DND-41 (cell line): ENCODE data around the gene LONRF3.

ENCODE experiments used
- ATAC-seq: fragments of 200-7000 bp; cut with Tn5 transposase; 3 replicates; pipeline ENCODE4 v1.9.1; 2021; ENCODE audit warnings: low read depth; ENCODE audit not compliant: insufficient read depth
- DNase-seq: peaks from one replicate; pipeline ENCODE4 v3.0.0-alpha.2; 2020
- H2AFZ ChIP-seq: 2 replicates; pipeline ENCODE4 v1.6.0; 2012; ENCODE audit warnings: low read depth, low read length
- H3K27ac ChIP-seq: 2 replicates; pipeline ENCODE4 v1.5.1; 2012; ENCODE audit warnings: low read length, inconsistent platforms
- H3K27me3 ChIP-seq: fragments of 200-600 bp; sonication (generic); 2 replicates; pipeline ENCODE4 v1.6.0; 2012; ENCODE audit warnings: low read length, mild to moderate bottlenecking, inconsistent platforms; ENCODE audit not compliant: insufficient read depth, poor library complexity
- H3K36me3 ChIP-seq: 2 replicates; pipeline ENCODE4 v1.5.1; 2012; ENCODE audit warnings: low read length, inconsistent platforms; ENCODE audit not compliant: insufficient read depth
- H3K4me1 ChIP-seq: 2 replicates; pipeline ENCODE4 v1.5.1; 2012; ENCODE audit warnings: mild to moderate bottlenecking, low read length; ENCODE audit not compliant: insufficient read depth
- H3K4me2 ChIP-seq: 2 replicates; pipeline ENCODE4 v1.6.0; 2012; ENCODE audit warnings: mild to moderate bottlenecking, moderate library complexity, low read length, inconsistent platforms; ENCODE audit not compliant: insufficient read depth
- H3K4me3 ChIP-seq, 2 experiments: fragments of 200-600 bp in 1 of 2; shearing (Covaris generic) in 1 of 2; 2 replicates each; pipeline ENCODE4 v1.5.1; 2012 to 2016; ENCODE audit warnings: inconsistent platforms in 2 of 2, low read length in 2 of 2, mild to moderate bottlenecking in 2 of 2, low read depth in 1 of 2, moderate library complexity in 1 of 2
- H3K79me2 ChIP-seq: 2 replicates; pipeline ENCODE4 v1.6.0; 2012; ENCODE audit warnings: low read length, inconsistent platforms; ENCODE audit not compliant: insufficient read depth
- H3K9ac ChIP-seq: 2 replicates; pipeline ENCODE4 v1.6.0; 2012; ENCODE audit warnings: low read depth, mild to moderate bottlenecking, inconsistent platforms, low read length, moderate library complexity
- H3K9me3 ChIP-seq: 2 replicates; pipeline ENCODE4 v1.5.1; 2012; ENCODE audit warnings: low read length, moderate library complexity, mild to moderate bottlenecking, inconsistent platforms; ENCODE audit not compliant: insufficient read depth, severe bottlenecking
- H4K20me1 ChIP-seq: 2 replicates; pipeline ENCODE4 v1.6.0; 2012; ENCODE audit warnings: low read length; ENCODE audit not compliant: insufficient read depth
- EZH2 ChIP-seq: IDR thresholded peaks from 3 replicates; pipeline ENCODE4 v1.6.1; 2012; ENCODE audit warnings: borderline replicate concordance, low read depth, mild to moderate bottlenecking, moderate library complexity, low read length, inconsistent platforms; ENCODE audit not compliant: severe bottlenecking
- TF ChIP-seq, protein P1 (sequence below): IDR thresholded peaks from 2 replicates; pipeline ENCODE4 v1.5.1; 2012; ENCODE audit warnings: borderline replicate concordance, low read length, moderate library complexity, mild to moderate bottlenecking; ENCODE audit not compliant: poor library complexity, severe bottlenecking; ENCODE audit errors: extremely low read depth

Gene LONRF3

DNA sequence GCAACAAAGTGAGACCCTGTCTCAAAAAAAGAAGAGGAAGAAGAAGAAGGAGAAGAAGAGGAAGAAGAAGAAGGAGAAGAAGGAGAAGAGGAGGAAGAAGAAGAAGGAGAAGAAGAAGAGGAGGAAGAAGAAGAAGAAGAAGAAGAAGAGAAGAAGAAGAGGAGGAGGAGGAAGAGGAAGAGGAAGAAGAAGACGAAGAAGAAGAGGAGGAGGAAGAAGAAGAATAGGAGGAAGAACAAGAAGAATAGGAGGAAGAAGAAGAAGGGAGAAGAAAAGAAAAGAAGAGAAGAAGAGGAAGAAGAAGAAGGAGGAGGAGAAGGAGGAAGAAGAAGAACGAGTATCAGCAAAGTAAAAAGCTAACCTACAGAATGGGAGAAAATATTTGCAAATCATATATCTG, 33.3 kb upstream of the LONRF3 start:
- no peak overlapping the region for H3K4me2 ChIP-seq
- H4K20me1 ChIP-seq, result no peaks in the 10 kb centered on the region
- H3K27me3 ChIP-seq, result no peaks in the 10 kb centered on the region
- no peak for ATAC-seq
- H3K27ac ChIP-seq, result no peak overlapping the region
- DNase-seq, result no peak
- TF ChIP-seq, protein P1, sequence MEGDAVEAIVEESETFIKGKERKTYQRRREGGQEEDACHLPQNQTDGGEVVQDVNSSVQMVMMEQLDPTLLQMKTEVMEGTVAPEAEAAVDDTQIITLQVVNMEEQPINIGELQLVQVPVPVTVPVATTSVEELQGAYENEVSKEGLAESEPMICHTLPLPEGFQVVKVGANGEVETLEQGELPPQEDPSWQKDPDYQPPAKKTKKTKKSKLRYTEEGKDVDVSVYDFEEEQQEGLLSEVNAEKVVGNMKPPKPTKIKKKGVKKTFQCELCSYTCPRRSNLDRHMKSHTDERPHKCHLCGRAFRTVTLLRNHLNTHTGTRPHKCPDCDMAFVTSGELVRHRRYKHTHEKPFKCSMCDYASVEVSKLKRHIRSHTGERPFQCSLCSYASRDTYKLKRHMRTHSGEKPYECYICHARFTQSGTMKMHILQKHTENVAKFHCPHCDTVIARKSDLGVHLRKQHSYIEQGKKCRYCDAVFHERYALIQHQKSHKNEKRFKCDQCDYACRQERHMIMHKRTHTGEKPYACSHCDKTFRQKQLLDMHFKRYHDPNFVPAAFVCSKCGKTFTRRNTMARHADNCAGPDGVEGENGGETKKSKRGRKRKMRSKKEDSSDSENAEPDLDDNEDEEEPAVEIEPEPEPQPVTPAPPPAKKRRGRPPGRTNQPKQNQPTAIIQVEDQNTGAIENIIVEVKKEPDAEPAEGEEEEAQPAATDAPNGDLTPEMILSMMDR, result no peak
- TF ChIP-seq EZH2, result no peak
- no peak overlapping the region for H3K9ac ChIP-seq
- H3K9me3 ChIP-seq, result no peaks in the 10 kb centered on the region
- no peak overlapping the region for H3K4me3 ChIP-seq
- H2AFZ ChIP-seq, result no peak overlapping the region
- H3K4me1 ChIP-seq, result no peaks in the 10 kb centered on the region
- H3K79me2 ChIP-seq, result no peaks in the 10 kb centered on the region
- no peaks in the 10 kb centered on the region for H3K36me3 ChIP-seq

DNA sequence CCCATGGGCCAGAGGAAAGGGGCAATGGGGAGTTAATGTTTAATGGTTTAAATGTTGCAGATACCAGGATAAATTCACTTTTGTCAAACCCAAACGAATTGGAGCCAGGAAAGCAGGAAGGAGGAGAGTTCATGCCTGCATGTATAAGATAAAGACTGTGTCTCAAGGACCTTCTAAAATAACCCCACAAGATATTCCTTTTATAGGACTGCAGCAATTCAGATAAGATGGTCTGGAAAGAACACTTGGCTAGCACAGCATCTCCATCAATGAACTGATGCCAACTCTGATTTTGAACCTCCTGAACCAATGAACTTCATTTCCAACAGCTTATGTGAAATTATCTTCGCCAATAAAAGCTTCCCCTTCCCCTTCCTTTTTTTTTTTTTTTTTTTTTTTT, 31.3 kb upstream of the LONRF3 start:
- no peaks in the 10 kb centered on the region for H3K4me1 ChIP-seq
- no peaks in the 10 kb centered on the region for H3K9me3 ChIP-seq
- no peak overlapping the region for H3K27ac ChIP-seq
- H3K27me3 ChIP-seq, result no peaks in the 10 kb centered on the region
- no peaks in the 10 kb centered on the region for H3K36me3 ChIP-seq
- no peak for TF ChIP-seq EZH2
- TF ChIP-seq, protein P1, result no peak
- no peaks in the 10 kb centered on the region for H4K20me1 ChIP-seq
- H2AFZ ChIP-seq, result no peak overlapping the region
- no peak overlapping the region for H3K9ac ChIP-seq
- DNase-seq (no peak), ATAC-seq (no peak)
- H3K4me3 ChIP-seq, result no peak overlapping the region
- H3K79me2 ChIP-seq, result no peaks in the 10 kb centered on the region
- H3K4me2 ChIP-seq, result no peak overlapping the region

DNA sequence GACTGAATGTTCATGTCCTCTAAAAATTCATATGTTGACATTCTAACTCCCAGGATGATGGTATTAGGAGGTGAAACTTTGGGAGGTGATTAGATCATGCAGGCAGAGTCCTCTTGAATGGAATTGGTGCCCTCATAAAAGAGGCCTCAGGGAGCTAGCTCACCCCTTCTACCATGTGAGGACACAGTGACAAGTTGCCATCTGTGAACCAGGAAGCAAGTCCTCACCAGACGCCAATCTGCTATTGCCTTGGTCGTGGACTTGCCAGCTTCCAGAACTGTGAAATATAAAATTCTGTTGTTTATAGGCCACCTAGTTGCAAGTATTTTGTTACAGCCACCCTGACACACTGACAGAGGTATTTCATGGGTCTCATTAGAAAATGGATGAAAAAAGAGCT, 28.5 kb upstream of the LONRF3 start:
- Histone ChIP-seq H3K79me2 (no peaks in the 10 kb centered on the region), H3K4me1 (no peaks in the 10 kb centered on the region), H3K27ac (no peak overlapping the region), H4K20me1 (no peaks in the 10 kb centered on the region), H3K9ac (no peak overlapping the region), H3K27me3 (no peaks in the 10 kb centered on the region), H3K36me3 (no peaks in the 10 kb centered on the region), H3K4me2 (no peak overlapping the region), H3K4me3 (no peak overlapping the region), H2AFZ (no peak overlapping the region), H3K9me3 (no peaks in the 10 kb centered on the region)
- no peak for DNase-seq
- ATAC-seq, result no peak
- TF ChIP-seq EZH2, result no peak
- TF ChIP-seq, protein P1, result no peak

DNA sequence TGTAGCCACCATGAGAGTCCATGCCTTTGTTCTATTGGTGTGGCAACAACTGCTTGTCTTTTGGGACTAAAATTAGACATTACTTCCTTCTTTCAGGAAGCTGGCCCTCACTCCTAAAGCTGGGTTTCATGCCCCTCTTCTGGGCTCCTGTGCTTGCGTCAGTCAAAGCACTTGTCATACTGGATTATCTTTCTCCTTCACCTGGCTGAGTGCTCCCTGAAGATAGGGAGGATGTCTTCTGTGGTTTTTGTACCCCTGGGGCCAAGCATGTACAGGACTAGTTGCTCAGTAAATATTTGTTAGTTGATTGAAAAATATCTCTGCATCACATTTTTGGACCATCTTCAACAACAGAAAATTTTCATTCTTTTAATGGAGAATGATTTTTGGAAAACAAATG, 26.1 kb upstream of the LONRF3 start:
- Histone ChIP-seq H3K4me2 (no peak overlapping the region), H3K9me3 (no peaks in the 10 kb centered on the region), H2AFZ (no peak overlapping the region), H4K20me1 (no peaks in the 10 kb centered on the region), H3K27ac (no peak overlapping the region), H3K4me3 (no peak overlapping the region), H3K27me3 (no peaks in the 10 kb centered on the region), H3K79me2 (no peaks in the 10 kb centered on the region), H3K4me1 (no peaks in the 10 kb centered on the region), H3K36me3 (no peaks in the 10 kb centered on the region), H3K9ac (no peak overlapping the region)
- TF ChIP-seq, protein P1, result no peak
- TF ChIP-seq EZH2, result no peak
- ATAC-seq (no peak), DNase-seq (no peak)
